HG02759 (cell line): ENCODE results near the gene HTR4.

ENCODE experiments used
- ATAC-seq: cut with Tn5 transposase; IDR thresholded peaks from one replicate; pipeline ENCODE4 v1.9.1; 2021; ENCODE audit warnings: mild to moderate bottlenecking, moderate library complexity; ENCODE audit not compliant: unreplicated experiment

The HTR4 gene

GRCh38 chr5:148665431-148665830 is 11.1 kb upstream of the HTR4 start:
- no peak for ATAC-seq

- no peak for ATAC-seq
Observed at GRCh38 chr5:148663509-148663908, 9.2 kb upstream of the HTR4 start.

- ATAC-seq, result no peak
Observed at GRCh38 chr5:148660346-148660660, 6.0 kb upstream of the HTR4 start.

- ATAC-seq, result no peak
Observed at GRCh38 chr5:148659641-148660345, 5.5 kb upstream of the HTR4 start.

GRCh38 chr5:148653291-148653835 is 964 bp downstream of the HTR4 start:
- ATAC-seq, result no peak

- ATAC-seq, result no peak
Observed at GRCh38 chr5:148651528-148651927, 2.8 kb downstream of the HTR4 start.

- no peak for ATAC-seq
Observed at GRCh38 chr5:148645527-148645926, 8.8 kb downstream of the HTR4 start.

- ATAC-seq, result no peak
Observed at GRCh38 chr5:148641735-148642134, 12.6 kb downstream of the HTR4 start.

- ATAC-seq, result no peak
Observed at GRCh38 chr5:148640471-148640870, 13.9 kb downstream of the HTR4 start.

- ATAC-seq, result no peak
Observed at GRCh38 chr5:148639081-148639480, 15.2 kb downstream of the HTR4 start.

- ATAC-seq, result no peak
Observed at GRCh38 chr5:148636353-148636752, 18.0 kb downstream of the HTR4 start.

GRCh38 chr5:148635321-148636083 is 18.8 kb downstream of the HTR4 start:
- ATAC-seq, result no peak

GRCh38 chr5:148633067-148633377 is 21.3 kb downstream of the HTR4 start:
- no peak for ATAC-seq

- ATAC-seq, result no peak
Observed at GRCh38 chr5:148632255-148633066, 21.9 kb downstream of the HTR4 start.

- ATAC-seq, result no peak
Observed at GRCh38 chr5:148626986-148627385, 27.3 kb downstream of the HTR4 start.

- no peak for ATAC-seq
Observed at GRCh38 chr5:148626081-148626613, 28.2 kb downstream of the HTR4 start.

- ATAC-seq, result no peak
Observed at GRCh38 chr5:148625250-148625649, 29.1 kb downstream of the HTR4 start.

- no peak for ATAC-seq
Observed at GRCh38 chr5:148623741-148624140, 30.6 kb downstream of the HTR4 start.

GRCh38 chr5:148623101-148623500 is 31.2 kb downstream of the HTR4 start:
- no peak for ATAC-seq

- ATAC-seq, result no peak
Observed at GRCh38 chr5:148620696-148621095, 33.6 kb downstream of the HTR4 start.

GRCh38 chr5:148620091-148620490 is 34.2 kb downstream of the HTR4 start:
- ATAC-seq, result no peak
